Neural crest cell (in vitro differentiated cells): ENCODE data around the gene TUBA1B. TPM values are rescaled to one million over a fixed set of nuclear protein-coding genes. Genes with fewer than 3 reads are reported as not detected.
A peak's percentile ranks its signal among the peaks of the same experiment; 100 is the strongest.

Source experiments
- DNase-seq: peaks from one replicate; pipeline ENCODE4 v3.0.0; 2021; ENCODE audit warnings: low read depth, mixed read lengths, low spot score
- H3K27ac Mint-ChIP-seq: one replicate; pipeline ENCODE4 v1.8.0; 2021; ENCODE audit warnings: mild to moderate bottlenecking, mixed read lengths; ENCODE audit not compliant: unreplicated experiment
- H3K27me3 Mint-ChIP-seq: 2 replicates; pipeline ENCODE4 v1.8.0; 2021; ENCODE audit warnings: low read depth, mild to moderate bottlenecking, mixed read lengths
- H3K36me3 Mint-ChIP-seq: 2 replicates; pipeline ENCODE4 v1.8.0; 2021; ENCODE audit warnings: low read depth, mild to moderate bottlenecking, mixed read lengths
- H3K4me1 Mint-ChIP-seq: 2 replicates; pipeline ENCODE4 v1.8.0; 2021; ENCODE audit warnings: mixed read lengths
- H3K4me3 Mint-ChIP-seq: one replicate; pipeline ENCODE4 v1.8.0; 2021; ENCODE audit warnings: mild to moderate bottlenecking, mixed read lengths
- H3K9me3 Mint-ChIP-seq: 2 replicates; pipeline ENCODE4 v1.8.0; 2021; ENCODE audit warnings: mixed read lengths
- total RNA-seq: library from RNA; stranded (reverse); gene quantifications from 2 replicates; pipeline ENCODE4 v1.2.1, GENCODE V29; 2021
- TF ChIP-seq, protein P1 (sequence below): fragments of 200-600 bp; sonication (generic); conservative IDR thresholded peaks from 2 replicates; pipeline ENCODE4 v1.5.0; 2021; ENCODE audit warnings: antibody characterized with exemption, mild to moderate bottlenecking

TUBA1B gene
- total RNA-seq, 1 donor from 2014 or later = 3,094 TPM

DNA sequence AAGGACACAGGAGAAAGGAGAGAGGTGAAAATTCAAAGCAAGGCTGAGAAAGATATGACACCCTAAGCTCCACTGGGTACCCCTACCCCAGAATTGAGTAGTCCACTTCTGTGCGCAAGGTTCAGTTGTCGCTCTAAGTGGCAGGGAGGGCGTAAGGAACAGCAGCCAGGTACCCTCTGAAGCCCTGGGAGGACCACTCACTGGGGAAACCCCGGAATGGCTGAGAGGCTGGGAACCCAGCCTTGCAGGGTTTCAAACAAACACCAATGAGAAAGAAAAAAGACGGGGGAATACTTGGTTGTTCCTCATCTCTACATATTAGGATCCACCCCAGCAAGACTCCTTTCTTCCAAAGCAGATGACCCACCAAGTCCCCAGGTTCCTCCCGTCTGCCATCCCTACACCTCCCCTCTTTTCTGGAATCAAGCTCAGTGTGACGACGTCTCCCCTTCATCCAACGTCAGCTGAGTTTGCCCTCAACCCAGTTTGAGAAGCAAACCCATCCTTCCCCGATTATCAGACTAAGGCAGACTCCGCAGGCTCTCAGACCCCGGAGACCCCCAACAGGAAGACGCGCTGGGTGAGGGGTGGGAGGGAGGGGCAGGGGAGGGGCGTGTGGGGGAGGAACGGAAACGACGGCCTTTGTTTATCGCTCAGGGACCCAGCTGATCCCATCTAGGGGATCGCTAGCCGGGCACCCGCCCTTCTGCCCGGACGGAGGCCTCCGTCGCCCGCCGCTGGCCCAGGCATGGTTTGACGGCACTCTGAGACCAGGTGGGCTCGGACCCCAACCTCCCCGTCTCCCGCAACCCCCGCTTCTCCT is 21.3 kb downstream of the TUBA1B start:
- Mint-ChIP-seq H3K27ac (peak overlapping the region; percentile 97), H3K4me1 (peaks cover 33% of the 10 kb centered on the region), H3K9me3 (no peaks in the 10 kb centered on the region), H3K36me3 (no peaks in the 10 kb centered on the region), H3K4me3 (peak overlapping the region; percentile 96), H3K27me3 (no peaks in the 10 kb centered on the region)
- no peak for DNase-seq
- TF ChIP-seq, protein P1, sequence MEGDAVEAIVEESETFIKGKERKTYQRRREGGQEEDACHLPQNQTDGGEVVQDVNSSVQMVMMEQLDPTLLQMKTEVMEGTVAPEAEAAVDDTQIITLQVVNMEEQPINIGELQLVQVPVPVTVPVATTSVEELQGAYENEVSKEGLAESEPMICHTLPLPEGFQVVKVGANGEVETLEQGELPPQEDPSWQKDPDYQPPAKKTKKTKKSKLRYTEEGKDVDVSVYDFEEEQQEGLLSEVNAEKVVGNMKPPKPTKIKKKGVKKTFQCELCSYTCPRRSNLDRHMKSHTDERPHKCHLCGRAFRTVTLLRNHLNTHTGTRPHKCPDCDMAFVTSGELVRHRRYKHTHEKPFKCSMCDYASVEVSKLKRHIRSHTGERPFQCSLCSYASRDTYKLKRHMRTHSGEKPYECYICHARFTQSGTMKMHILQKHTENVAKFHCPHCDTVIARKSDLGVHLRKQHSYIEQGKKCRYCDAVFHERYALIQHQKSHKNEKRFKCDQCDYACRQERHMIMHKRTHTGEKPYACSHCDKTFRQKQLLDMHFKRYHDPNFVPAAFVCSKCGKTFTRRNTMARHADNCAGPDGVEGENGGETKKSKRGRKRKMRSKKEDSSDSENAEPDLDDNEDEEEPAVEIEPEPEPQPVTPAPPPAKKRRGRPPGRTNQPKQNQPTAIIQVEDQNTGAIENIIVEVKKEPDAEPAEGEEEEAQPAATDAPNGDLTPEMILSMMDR = no peak

DNA sequence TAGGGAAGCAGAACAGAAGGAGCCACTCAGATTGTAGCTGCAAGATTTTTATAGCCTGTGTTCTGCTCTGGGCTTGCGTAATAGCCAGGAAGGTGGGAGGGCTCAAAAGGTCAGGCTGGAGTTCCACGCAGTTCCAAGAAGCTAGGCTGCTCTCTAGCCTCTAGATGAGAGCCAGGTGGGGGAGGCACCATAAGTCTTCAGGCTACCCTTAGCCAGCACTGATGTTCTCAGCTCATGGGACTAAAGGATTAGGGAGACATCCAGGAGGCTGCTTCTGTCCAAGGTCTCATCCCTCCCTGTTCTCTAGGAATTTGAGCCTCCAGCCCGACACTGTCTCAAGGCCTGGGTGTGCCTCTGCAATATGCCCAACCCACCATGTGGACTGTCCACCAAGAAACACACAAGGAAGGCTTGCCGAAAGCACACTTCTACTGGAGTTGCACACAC is 22.2 kb downstream of the TUBA1B start:
- TF ChIP-seq, protein P1 = no peak
- H3K36me3 Mint-ChIP-seq = no peaks in the 10 kb centered on the region
- peaks cover 33% of the 10 kb centered on the region for H3K4me1 Mint-ChIP-seq
- no peaks in the 10 kb centered on the region for H3K9me3 Mint-ChIP-seq
- peak overlapping the region; percentile 96 for H3K4me3 Mint-ChIP-seq
- no peaks in the 10 kb centered on the region for H3K27me3 Mint-ChIP-seq
- DNase-seq = no peak
- no peak overlapping the region for H3K27ac Mint-ChIP-seq

DNA sequence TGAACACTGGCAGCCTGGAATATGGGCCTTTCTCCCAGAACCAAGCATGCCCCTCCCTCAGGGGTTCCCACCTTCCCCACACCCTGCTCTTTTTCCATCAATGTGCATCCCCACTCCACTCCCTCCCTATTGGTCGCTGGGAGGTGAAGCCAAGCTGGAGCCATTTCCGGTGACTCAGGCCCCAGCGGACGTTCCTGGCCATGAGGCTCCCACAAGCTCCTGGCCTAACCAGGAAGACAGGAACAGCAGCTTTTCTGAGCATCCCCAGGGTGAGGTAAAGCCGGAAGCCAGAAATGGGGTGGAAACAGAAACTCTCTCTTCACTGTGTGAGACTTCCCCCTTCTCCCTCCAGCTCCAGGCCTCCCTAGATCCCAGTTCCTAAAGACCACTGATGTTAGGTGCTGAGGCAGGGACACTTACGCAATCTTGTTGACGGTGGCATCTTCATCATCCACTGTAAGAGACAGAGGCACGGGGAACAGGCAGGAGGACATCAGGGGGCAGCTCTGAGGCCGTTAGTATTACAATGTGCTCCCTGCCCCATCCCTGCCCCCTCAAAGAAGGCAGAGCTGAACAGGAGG is 25.6 kb downstream of the TUBA1B start:
- peaks cover 2% of the 10 kb centered on the region for H3K36me3 Mint-ChIP-seq
- no peak for DNase-seq
- H3K4me3 Mint-ChIP-seq = peak overlapping the region; percentile 62
- no peaks in the 10 kb centered on the region for H3K9me3 Mint-ChIP-seq
- peak overlapping the region; percentile 35 for H3K27ac Mint-ChIP-seq
- TF ChIP-seq, protein P1 = no peak
- no peaks in the 10 kb centered on the region for H3K27me3 Mint-ChIP-seq
- peaks cover 25% of the 10 kb centered on the region for H3K4me1 Mint-ChIP-seq

DNA sequence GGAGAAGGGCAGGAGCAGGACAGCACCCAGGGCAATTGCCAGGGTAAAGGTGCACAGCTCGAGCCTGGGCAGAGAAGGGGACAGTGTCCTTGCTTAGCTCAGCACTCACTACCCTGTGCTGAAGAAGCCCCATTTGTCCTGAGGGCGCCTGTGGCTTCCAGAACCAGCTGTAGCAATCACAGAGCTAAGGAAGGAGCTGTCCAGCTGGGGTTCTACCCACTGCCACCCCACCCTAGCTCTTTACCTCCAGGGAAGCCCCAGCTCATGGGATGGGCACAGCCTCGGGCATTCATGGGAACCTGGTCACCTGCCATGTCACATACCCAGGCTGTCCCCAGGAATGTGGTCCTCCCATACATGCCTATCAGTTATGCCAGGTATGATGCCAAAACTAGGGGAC is 26.4 kb downstream of the TUBA1B start:
- TF ChIP-seq, protein P1 = no peak
- H3K4me3 Mint-ChIP-seq = no peak overlapping the region
- H3K27ac Mint-ChIP-seq = peak overlapping the region; percentile 65
- H3K27me3 Mint-ChIP-seq = no peaks in the 10 kb centered on the region
- no peak for DNase-seq
- peaks cover 2% of the 10 kb centered on the region for H3K36me3 Mint-ChIP-seq
- H3K4me1 Mint-ChIP-seq = peaks cover 21% of the 10 kb centered on the region
- no peaks in the 10 kb centered on the region for H3K9me3 Mint-ChIP-seq

- Mint-ChIP-seq H3K4me3 (no peak overlapping the region), H3K4me1 (peaks cover 6% of the 10 kb centered on the region), H3K27me3 (peaks cover 6% of the 10 kb centered on the region), H3K36me3 (peaks cover 5% of the 10 kb centered on the region), H3K27ac (peak overlapping the region; percentile 75), H3K9me3 (no peaks in the 10 kb centered on the region)
- TF ChIP-seq, protein P1 = no peak
- DNase-seq = no peak
Measured at GRCh38 chr12:49100380-49100779, 30.8 kb downstream of the TUBA1B start.
